Spleen (tissue), 7 donors: Measurements from ENCODE around the gene OR56B4.

Experiments
- POLR2A ChIP-seq, 3 donors: fragments of 450-650 bp; IDR thresholded peaks; one replicate each; pipeline ENCODE4 v1.5.1; 2017; ENCODE audit warnings: antibody characterized with exemption in 3 of 3, mild to moderate bottlenecking in 1 of 3
- TF ChIP-seq, protein P1 (sequence below), 11 experiments: fragments of 200-600 bp in 7 of 11; fragments of 450-650 bp in 4 of 11; sonication (generic) in 4 of 11; IDR thresholded peaks in 8 of 11; conservative IDR thresholded peaks in 3 of 11; 1 replicate in 7 of 11; 2 replicates in 4 of 11; pipeline versions ENCODE4 v1.4.0 to v1.8.0; 2016 to 2021; ENCODE audit warnings: antibody characterized with exemption in 11 of 11, inconsistent platforms in 4 of 11, mild to moderate bottlenecking in 1 of 11
- donor health status: DM: no; HTN: no; CAD: no; lungs with moderate emphysema.
- donor health status: DM: no; HTN: no; CAD: no.
- donor health status: DM: no; HTN: no; CAD: no.

DNA sequence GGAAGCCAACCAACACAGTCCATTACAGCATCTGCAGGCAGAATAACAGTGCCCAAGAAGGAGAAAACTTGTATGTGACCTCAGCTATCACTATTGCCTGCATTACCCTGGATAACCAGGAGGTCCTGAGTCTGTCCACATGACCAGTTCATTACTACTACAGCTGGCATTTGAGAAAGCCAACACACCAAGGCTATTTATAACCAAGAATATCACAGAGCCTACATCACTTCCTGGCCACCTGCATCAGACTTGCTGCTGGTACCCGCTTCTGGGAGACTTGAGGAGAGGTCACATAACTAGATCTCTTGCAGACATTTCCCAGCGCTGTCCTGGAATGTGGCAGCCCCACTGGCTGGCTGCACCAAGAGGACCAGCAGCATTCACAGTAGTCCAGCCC lies 11.1 kb upstream of the OR56B4 start:
- TF ChIP-seq, protein P1, sequence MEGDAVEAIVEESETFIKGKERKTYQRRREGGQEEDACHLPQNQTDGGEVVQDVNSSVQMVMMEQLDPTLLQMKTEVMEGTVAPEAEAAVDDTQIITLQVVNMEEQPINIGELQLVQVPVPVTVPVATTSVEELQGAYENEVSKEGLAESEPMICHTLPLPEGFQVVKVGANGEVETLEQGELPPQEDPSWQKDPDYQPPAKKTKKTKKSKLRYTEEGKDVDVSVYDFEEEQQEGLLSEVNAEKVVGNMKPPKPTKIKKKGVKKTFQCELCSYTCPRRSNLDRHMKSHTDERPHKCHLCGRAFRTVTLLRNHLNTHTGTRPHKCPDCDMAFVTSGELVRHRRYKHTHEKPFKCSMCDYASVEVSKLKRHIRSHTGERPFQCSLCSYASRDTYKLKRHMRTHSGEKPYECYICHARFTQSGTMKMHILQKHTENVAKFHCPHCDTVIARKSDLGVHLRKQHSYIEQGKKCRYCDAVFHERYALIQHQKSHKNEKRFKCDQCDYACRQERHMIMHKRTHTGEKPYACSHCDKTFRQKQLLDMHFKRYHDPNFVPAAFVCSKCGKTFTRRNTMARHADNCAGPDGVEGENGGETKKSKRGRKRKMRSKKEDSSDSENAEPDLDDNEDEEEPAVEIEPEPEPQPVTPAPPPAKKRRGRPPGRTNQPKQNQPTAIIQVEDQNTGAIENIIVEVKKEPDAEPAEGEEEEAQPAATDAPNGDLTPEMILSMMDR (IDR thresholded peaks at IDR 0.05 in 8 of 11, conservative IDR thresholded peaks at IDR 0.05 in 3 of 11) = no peak
- no peak for TF ChIP-seq POLR2A (IDR thresholded peaks at IDR 0.05)
